ENCODE measurements around the gene SERPINE3. TPM values are rescaled to one million over a fixed set of nuclear protein-coding genes. Genes with fewer than 3 reads are reported as not detected.
A peak's percentile ranks its signal among the peaks of the same experiment; 100 is the strongest.

Gene SERPINE3
- total RNA-seq (2013), result not detected
- polyA plus RNA-seq (not detected), polyA minus RNA-seq (not detected in 2 replicates), total RNA-seq (0 to 1.7 (median 0.08) reads per million in 11 experiments)

DNA sequence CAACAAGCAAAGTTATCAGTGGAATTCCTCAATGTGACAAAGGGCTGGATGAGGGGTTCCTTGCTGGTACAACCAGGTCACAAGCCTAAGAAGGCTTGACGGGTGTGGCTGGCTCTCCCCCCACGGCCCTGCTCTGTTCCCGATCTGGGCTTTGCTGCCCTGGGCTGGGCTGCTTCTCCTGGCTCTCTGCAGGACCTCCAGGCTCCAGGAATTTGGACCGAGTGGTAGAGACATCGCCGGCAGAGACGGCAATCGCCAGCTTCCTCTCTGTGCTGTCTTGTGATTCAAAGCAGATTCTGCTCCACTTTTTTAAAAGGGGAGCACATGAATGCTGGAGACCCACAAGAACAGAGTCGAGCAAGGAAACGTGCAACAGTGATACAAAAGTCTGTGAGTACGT, at the start of gene SERPINE3:
SERPINE3 (plus strand) TSS at position 338 of the 400 bp plus-strand sequence. CDS start 1,401 bp downstream, outside the sequence.
- Histone ChIP-seq H3K9me3 (replicated peaks in 1 of 2; ENCODE audit: control insufficient read depth in 1 of 2, insufficient read depth in 1 of 2, low read length in 2 of 2) (no peaks in the 10 kb centered on the region), H3K4me3 (replicated peaks in 1 of 3; ENCODE audit: low read depth in 2 of 3, low read length in 3 of 3) (no peak within 1 kb of the TSS), H3K4me1 (ENCODE audit: control insufficient read depth in 1 of 2, insufficient read depth in 2 of 2, low read length in 2 of 2) (no peaks in the 10 kb centered on the region), H2AFZ (ENCODE audit: insufficient read depth, low read depth, low read length, poor library complexity, severe bottlenecking) (no peak within 1 kb of the TSS), H3K36me3 (replicated peaks in 1 of 2; ENCODE audit: control insufficient read depth in 1 of 2, insufficient read depth in 2 of 2, low read length in 2 of 2) (no peaks in the 10 kb centered on the region), H4K20me1 (ENCODE audit: insufficient read depth, low read length) (no peaks in the 10 kb centered on the region), H3K79me2 (ENCODE audit: insufficient read depth, low read length) (no peaks in the 10 kb centered on the region), H3K27ac (ENCODE audit: low read depth in 1 of 2, low read length in 2 of 2) (no peak within 1 kb of the TSS), H3K27me3 (ENCODE audit: control insufficient read depth in 2 of 2, insufficient read depth in 2 of 2, low read length in 2 of 2) (no peaks in the 10 kb centered on the region), H3K4me2 (replicated peaks; ENCODE audit: extremely low read depth, low read length, poor library complexity, severe bottlenecking) (no peak within 1 kb of the TSS), H3K9ac (ENCODE audit: insufficient read depth, low read length, poor library complexity, severe bottlenecking) (no peak within 1 kb of the TSS)
- peaks cover 0 to 3% (median 2%) of the 10 kb centered on the region in 3 donors for H3K27me3 Mint-ChIP-seq (ENCODE audit: low read depth in 3 of 3)
- no peaks in the 10 kb centered on the region for H3K36me3 Mint-ChIP-seq
- no peaks in the 10 kb centered on the region for H3K9me3 Mint-ChIP-seq
- no peak for DNase-seq
- intact Hi-C loops (cut with micrococcal nuclease), result no loop called here
- H3K4me1 Mint-ChIP-seq, result peaks cover 9% of the 10 kb centered on the region
- 94% methylated on average over 11 of the region's 11 CpGs for WGBS (ENCODE audit: insufficient coverage)
- H3K4me3 Mint-ChIP-seq, result no peak within 1 kb of the TSS
- TF ChIP-seq, protein P1, sequence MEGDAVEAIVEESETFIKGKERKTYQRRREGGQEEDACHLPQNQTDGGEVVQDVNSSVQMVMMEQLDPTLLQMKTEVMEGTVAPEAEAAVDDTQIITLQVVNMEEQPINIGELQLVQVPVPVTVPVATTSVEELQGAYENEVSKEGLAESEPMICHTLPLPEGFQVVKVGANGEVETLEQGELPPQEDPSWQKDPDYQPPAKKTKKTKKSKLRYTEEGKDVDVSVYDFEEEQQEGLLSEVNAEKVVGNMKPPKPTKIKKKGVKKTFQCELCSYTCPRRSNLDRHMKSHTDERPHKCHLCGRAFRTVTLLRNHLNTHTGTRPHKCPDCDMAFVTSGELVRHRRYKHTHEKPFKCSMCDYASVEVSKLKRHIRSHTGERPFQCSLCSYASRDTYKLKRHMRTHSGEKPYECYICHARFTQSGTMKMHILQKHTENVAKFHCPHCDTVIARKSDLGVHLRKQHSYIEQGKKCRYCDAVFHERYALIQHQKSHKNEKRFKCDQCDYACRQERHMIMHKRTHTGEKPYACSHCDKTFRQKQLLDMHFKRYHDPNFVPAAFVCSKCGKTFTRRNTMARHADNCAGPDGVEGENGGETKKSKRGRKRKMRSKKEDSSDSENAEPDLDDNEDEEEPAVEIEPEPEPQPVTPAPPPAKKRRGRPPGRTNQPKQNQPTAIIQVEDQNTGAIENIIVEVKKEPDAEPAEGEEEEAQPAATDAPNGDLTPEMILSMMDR (IDR thresholded peaks at IDR 0.05), result no peak
- H3K27ac Mint-ChIP-seq, result no peak within 1 kb of the TSS

- H3K27me3 ChIP-seq (ENCODE audit: control insufficient read depth in 2 of 2, insufficient read depth in 2 of 2, low read length in 2 of 2), result no peaks in the 10 kb centered on the region
- TF ChIP-seq, protein P1 (IDR thresholded peaks at IDR 0.05), result no peak
Measured at GRCh38 chr13:51291341-51291740, 48.1 kb upstream of the SERPINE3 start.

More at GRCh38 chr13:51291341-51291740, 48.1 kb upstream of the SERPINE3 start:
- Histone ChIP-seq H3K27ac (ENCODE audit: low read depth in 1 of 2, low read length in 2 of 2) (no peak overlapping the region), H4K20me1 (ENCODE audit: insufficient read depth, low read length) (no peaks in the 10 kb centered on the region), H3K4me2 (replicated peaks; ENCODE audit: extremely low read depth, low read length, poor library complexity, severe bottlenecking) (no peak overlapping the region), H3K4me3 (replicated peaks in 1 of 3; ENCODE audit: low read depth in 2 of 3, low read length in 3 of 3) (no peak overlapping the region), H3K9me3 (replicated peaks in 1 of 2; ENCODE audit: control insufficient read depth in 1 of 2, insufficient read depth in 1 of 2, low read length in 2 of 2) (no peaks in the 10 kb centered on the region), H2AFZ (ENCODE audit: insufficient read depth, low read depth, low read length, poor library complexity, severe bottlenecking) (no peak overlapping the region), H3K4me1 (ENCODE audit: control insufficient read depth in 1 of 2, insufficient read depth in 2 of 2, low read length in 2 of 2) (no peaks in the 10 kb centered on the region), H3K79me2 (ENCODE audit: insufficient read depth, low read length) (no peaks in the 10 kb centered on the region), H3K36me3 (replicated peaks in 1 of 2; ENCODE audit: control insufficient read depth in 1 of 2, insufficient read depth in 2 of 2, low read length in 2 of 2) (no peaks in the 10 kb centered on the region), H3K9ac (ENCODE audit: insufficient read depth, low read length, poor library complexity, severe bottlenecking) (no peak overlapping the region)
- Mint-ChIP-seq H3K27ac (peak overlapping the region in 1 of 7 donors; percentile 10), H3K36me3 (no peaks in the 10 kb centered on the region), H3K4me3 (no peak overlapping the region), H3K4me1 (no peaks in the 10 kb centered on the region), H3K9me3 (no peaks in the 10 kb centered on the region), H3K27me3 (ENCODE audit: low read depth in 3 of 3) (peaks cover 2 to 5% (median 2%) of the 10 kb centered on the region in 3 donors)
- no peak for DNase-seq
- 96% methylated on average over 4 of the region's 5 CpGs for WGBS (ENCODE audit: insufficient coverage)
- intact Hi-C loops (cut with micrococcal nuclease), result no loop called here

Measured in CD14-positive monocyte (primary cell).